Breast epithelium (tissue), 3 donors: ENCODE data around the gene RPUSD3.

ENCODE experiments used
- POLR2AphosphoS5 ChIP-seq, 3 donors: sonication (generic); formaldehyde crosslinking; IDR thresholded peaks; one replicate each; pipeline ENCODE4 v1.6.1; 2017; ENCODE audit warnings: antibody characterized with exemption in 3 of 3
- TF ChIP-seq, protein P1 (sequence below), 3 donors: fragments of 450-650 bp; IDR thresholded peaks; one replicate each; pipeline ENCODE4 v1.5.1; 2016 to 2017; ENCODE audit warnings: antibody characterized with exemption in 3 of 3, mild to moderate bottlenecking in 3 of 3, moderate library complexity in 3 of 3

DNA sequence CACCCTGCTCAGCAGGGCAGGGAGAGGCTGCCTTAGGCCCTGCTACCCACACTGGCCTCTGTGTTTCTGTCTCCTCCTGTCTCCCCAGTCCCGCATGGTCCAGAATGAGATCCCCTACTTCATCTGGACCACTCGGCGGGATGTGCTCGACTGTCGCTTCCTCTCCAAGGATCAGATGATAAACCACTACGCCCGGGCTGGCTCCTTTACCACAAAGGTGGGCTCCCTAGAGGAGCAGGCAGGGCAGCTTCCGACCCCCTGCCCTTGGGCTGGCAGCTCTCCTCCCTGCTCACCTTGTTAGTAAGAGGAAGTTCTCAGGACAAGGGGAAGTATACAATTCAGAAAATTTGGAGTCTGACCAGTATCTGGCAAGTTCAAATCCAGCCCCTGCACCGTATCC lies 27.8 kb downstream of the RPUSD3 start:
- TF ChIP-seq, protein P1, sequence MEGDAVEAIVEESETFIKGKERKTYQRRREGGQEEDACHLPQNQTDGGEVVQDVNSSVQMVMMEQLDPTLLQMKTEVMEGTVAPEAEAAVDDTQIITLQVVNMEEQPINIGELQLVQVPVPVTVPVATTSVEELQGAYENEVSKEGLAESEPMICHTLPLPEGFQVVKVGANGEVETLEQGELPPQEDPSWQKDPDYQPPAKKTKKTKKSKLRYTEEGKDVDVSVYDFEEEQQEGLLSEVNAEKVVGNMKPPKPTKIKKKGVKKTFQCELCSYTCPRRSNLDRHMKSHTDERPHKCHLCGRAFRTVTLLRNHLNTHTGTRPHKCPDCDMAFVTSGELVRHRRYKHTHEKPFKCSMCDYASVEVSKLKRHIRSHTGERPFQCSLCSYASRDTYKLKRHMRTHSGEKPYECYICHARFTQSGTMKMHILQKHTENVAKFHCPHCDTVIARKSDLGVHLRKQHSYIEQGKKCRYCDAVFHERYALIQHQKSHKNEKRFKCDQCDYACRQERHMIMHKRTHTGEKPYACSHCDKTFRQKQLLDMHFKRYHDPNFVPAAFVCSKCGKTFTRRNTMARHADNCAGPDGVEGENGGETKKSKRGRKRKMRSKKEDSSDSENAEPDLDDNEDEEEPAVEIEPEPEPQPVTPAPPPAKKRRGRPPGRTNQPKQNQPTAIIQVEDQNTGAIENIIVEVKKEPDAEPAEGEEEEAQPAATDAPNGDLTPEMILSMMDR (IDR thresholded peaks at IDR 0.05), result no peak
- TF ChIP-seq POLR2AphosphoS5 (IDR thresholded peaks at IDR 0.05), result no peak
